Muscle layer of colon (tissue), 2 donors: ENCODE results near the gene RSPO3.
"Not testable (repeated sequence)": the region's sequence is repeated elsewhere in the genome, so short reads cannot be mapped to it uniquely, and the experiment has no call there.

Experiments used
- H3K27ac ChIP-seq: one replicate; pipeline ENCODE4 v1.7.0; 2013; ENCODE audit warnings: low read depth, mild to moderate bottlenecking, low read length, moderate library complexity
- H3K27me3 ChIP-seq, 2 donors: one replicate each; pipeline ENCODE4 v1.7.0; 2013; ENCODE audit warnings: low read length in 2 of 2, mild to moderate bottlenecking in 2 of 2; ENCODE audit not compliant: insufficient read depth in 2 of 2, control insufficient read depth in 1 of 2
- H3K36me3 ChIP-seq: one replicate; pipeline ENCODE4 v1.7.0; 2013; ENCODE audit warnings: mild to moderate bottlenecking, low read length; ENCODE audit not compliant: insufficient read depth
- H3K4me1 ChIP-seq: one replicate; pipeline ENCODE4 v1.7.0; 2013; ENCODE audit warnings: mild to moderate bottlenecking, low read length; ENCODE audit not compliant: insufficient read depth
- H3K4me3 ChIP-seq, 2 donors: one replicate each; pipeline ENCODE4 v1.7.0; 2013; ENCODE audit warnings: low read length in 2 of 2, low read depth in 1 of 2, mild to moderate bottlenecking in 1 of 2, moderate library complexity in 1 of 2
- H3K9ac ChIP-seq: one replicate; pipeline ENCODE4 v1.7.0; 2013; ENCODE audit warnings: low read length
- H3K9me3 ChIP-seq: one replicate; pipeline ENCODE4 v1.7.0; 2013; ENCODE audit warnings: mild to moderate bottlenecking, low read length
- donor health status: abdominal sarcoma.
- donor health status: Adenocarcinoma of cecum.

Gene RSPO3

DNA sequence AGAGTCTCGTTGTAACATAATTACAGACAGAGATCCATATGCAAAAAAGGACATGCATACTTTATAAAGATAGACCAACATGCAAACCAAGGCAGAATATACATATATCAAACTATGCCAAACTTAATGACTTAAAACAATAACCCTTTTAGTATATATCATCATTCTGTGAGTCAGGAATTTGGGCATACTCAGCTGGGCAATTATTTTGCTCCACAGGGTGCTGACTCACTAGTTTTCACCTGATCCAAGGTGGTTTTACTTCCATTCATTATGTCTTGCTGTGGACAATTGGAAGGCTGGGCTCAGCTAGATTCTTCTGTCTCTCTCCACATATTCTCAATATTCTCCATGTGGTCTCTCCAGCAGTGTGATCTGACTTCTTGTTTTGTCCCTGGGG, 107.0 kb downstream of the RSPO3 start:
- no peaks in the 10 kb centered on the region for H3K36me3 ChIP-seq
- H3K4me1 ChIP-seq: no peaks in the 10 kb centered on the region
- no peak overlapping the region for H3K9ac ChIP-seq
- no peak overlapping the region for H3K27ac ChIP-seq
- H3K27me3 ChIP-seq: no peaks in the 10 kb centered on the region
- no peaks in the 10 kb centered on the region for H3K9me3 ChIP-seq
- H3K4me3 ChIP-seq: no peak overlapping the region

DNA sequence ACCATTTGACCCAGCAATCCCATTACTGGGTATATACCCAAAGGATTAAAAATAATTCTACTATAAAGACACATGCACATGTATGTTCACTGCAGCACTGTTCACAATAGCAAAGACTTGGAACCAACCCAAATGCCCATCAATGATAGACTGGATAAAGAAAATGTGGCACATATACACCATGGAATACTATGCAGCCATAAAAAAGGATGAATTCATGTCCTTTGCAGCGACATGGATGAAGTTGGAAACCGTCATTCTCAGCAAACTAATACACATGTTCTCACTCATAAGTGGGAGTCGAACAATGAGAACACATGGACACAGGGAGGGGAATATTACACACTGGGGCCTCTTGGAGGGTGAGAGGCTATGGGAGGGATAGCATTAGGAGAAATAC, 115.3 kb downstream of the RSPO3 start:
- H3K27ac ChIP-seq, H3K9ac ChIP-seq, H3K4me3 ChIP-seq, H3K4me1 ChIP-seq, H3K27me3 ChIP-seq, H3K36me3 ChIP-seq, H3K9me3 ChIP-seq: not testable (repeated sequence)

DNA sequence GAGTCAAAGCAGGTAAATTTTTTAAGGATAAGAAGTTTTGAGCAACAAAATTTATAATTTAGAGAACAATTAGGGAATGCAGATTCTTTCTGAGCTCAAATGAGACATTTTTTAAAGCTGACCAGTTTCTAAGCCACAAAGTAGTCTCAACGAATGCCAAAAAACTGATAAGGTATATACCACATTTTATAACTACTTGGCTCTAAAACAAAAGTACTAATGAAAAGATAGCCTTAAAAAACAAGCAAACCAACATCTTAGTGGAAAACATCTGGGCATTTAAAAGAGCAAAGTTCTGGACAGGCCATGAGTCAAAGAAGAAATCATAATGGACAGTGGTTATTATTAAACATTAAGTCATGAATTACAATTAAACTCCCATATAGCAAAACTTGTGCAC, 125.0 kb downstream of the RSPO3 start:
- Histone ChIP-seq H3K9ac (no peak overlapping the region), H3K9me3 (no peaks in the 10 kb centered on the region), H3K36me3 (no peaks in the 10 kb centered on the region), H3K4me3 (no peak overlapping the region), H3K27me3 (no peaks in the 10 kb centered on the region), H3K27ac (no peak overlapping the region), H3K4me1 (no peaks in the 10 kb centered on the region)
